A549 (cell line): ENCODE measurements around the gene ZNF385B.

Experiments
- EP300 ChIP-seq, 2 experiments: fragments of >200 bp; sonication (Bioruptor Twin); formaldehyde crosslinking; IDR thresholded peaks; 2 replicates in 1 of 2; 3 replicates in 1 of 2; pipeline ENCODE4 v1.6.1; 2016 to 2017
- HDAC2 ChIP-seq: fragments of 200-600 bp; sonication (generic); IDR thresholded peaks from 2 replicates; pipeline ENCODE4 v1.6.1; 2016
- JUN ChIP-seq, 2 experiments: fragments of >200 bp; sonication (Bioruptor Twin); formaldehyde crosslinking; IDR thresholded peaks; 2 replicates in 1 of 2; 3 replicates in 1 of 2; pipeline ENCODE4 v1.6.1; 2016 to 2017
- POLR2A ChIP-seq: IDR thresholded peaks from 2 replicates; pipeline ENCODE4 v1.6.1; 2012; ENCODE audit warnings: mild to moderate bottlenecking, low read length
- TF ChIP-seq, protein P1 (sequence below): fragments of >200 bp; sonication (Bioruptor Twin); formaldehyde crosslinking; IDR thresholded peaks from 3 replicates; pipeline ENCODE4 v1.5.1; 2016
- TF ChIP-seq, protein P2 (sequence below): fragments of 450-650 bp; IDR thresholded peaks from 2 replicates; pipeline ENCODE4 v1.6.1; 2014; ENCODE audit warnings: antibody characterized with exemption

DNA sequence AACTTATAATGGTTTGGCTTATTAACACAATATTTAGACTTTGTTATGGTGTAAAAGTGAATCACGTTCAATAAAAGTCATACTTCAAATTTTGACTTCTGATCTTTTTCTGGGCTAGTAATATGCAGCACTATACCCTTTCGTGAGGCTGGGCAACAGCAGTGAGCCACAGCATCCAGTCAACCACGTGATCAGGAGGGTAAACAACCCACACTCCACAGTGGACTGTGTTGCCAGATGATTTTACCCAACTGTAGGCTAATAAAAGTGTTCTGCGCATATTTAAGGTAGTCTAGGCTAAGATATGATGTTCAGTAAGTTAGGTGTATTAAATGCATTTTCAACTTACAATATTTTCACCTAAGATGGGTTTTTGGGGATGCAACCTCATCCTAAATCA lies 148.6 kb downstream of the ZNF385B start:
- no peak for TF ChIP-seq HDAC2
- TF ChIP-seq, protein P1, sequence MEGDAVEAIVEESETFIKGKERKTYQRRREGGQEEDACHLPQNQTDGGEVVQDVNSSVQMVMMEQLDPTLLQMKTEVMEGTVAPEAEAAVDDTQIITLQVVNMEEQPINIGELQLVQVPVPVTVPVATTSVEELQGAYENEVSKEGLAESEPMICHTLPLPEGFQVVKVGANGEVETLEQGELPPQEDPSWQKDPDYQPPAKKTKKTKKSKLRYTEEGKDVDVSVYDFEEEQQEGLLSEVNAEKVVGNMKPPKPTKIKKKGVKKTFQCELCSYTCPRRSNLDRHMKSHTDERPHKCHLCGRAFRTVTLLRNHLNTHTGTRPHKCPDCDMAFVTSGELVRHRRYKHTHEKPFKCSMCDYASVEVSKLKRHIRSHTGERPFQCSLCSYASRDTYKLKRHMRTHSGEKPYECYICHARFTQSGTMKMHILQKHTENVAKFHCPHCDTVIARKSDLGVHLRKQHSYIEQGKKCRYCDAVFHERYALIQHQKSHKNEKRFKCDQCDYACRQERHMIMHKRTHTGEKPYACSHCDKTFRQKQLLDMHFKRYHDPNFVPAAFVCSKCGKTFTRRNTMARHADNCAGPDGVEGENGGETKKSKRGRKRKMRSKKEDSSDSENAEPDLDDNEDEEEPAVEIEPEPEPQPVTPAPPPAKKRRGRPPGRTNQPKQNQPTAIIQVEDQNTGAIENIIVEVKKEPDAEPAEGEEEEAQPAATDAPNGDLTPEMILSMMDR: no peak
- TF ChIP-seq JUN (IDR thresholded peaks at IDR 0.05): no peak
- TF ChIP-seq POLR2A: no peak
- TF ChIP-seq EP300 (IDR thresholded peaks at IDR 0.05): no peak
- TF ChIP-seq, protein P2, sequence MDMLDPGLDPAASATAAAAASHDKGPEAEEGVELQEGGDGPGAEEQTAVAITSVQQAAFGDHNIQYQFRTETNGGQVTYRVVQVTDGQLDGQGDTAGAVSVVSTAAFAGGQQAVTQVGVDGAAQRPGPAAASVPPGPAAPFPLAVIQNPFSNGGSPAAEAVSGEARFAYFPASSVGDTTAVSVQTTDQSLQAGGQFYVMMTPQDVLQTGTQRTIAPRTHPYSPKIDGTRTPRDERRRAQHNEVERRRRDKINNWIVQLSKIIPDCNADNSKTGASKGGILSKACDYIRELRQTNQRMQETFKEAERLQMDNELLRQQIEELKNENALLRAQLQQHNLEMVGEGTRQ: no peak
